Adrenal gland (tissue), 12 donors: ENCODE measurements around the gene MAPK10. TPM values are rescaled to one million over a fixed set of nuclear protein-coding genes. Genes with fewer than 3 reads are reported as not detected.

Experiments used
- DNase-seq, 7 donors: peaks; one replicate each; pipeline ENCODE4 v3.0.0-alpha.2; 2019 to 2020
- H3K27ac ChIP-seq, 5 donors: fragments of 200-600 bp; sonication (generic) in 4 of 5; 1 replicate in 3 of 5; 2 replicates in 2 of 5; pipeline versions ENCODE4 v1.5.1 to v1.8.0; 2016 to 2020; ENCODE audit warnings: mild to moderate bottlenecking in 1 of 5
- H3K27me3 ChIP-seq: fragments of 200-600 bp; 2 replicates; pipeline ENCODE4 v1.8.0; 2021
- H3K36me3 ChIP-seq, 2 donors: fragments of 200-600 bp; replicated peaks in 1 of 2; 1 replicate in 1 of 2; 2 replicates in 1 of 2; pipeline versions ENCODE4 v1.5.1 to v1.8.0; 2018 to 2022
- H3K4me1 ChIP-seq, 2 donors: fragments of 200-600 bp; replicated peaks in 1 of 2; 1 replicate in 1 of 2; 2 replicates in 1 of 2; pipeline versions ENCODE4 v1.5.1 to v1.8.0; 2018 to 2021
- H3K4me3 ChIP-seq, 4 donors: fragments of 200-600 bp; sonication (generic) in 3 of 4; one replicate each; pipeline ENCODE4 v1.5.1; 2016 to 2018
- H3K9me3 ChIP-seq, 3 donors: fragments of 200-600 bp; sonication (generic) in 1 of 3; replicated peaks in 1 of 3; 1 replicate in 2 of 3; 2 replicates in 1 of 3; pipeline versions ENCODE4 v1.5.1 to v1.8.0; 2016 to 2021
- POLR2A ChIP-seq, 2 donors: fragments of 450-650 bp; IDR thresholded peaks; one replicate each; pipeline ENCODE4 v1.6.1; 2017; ENCODE audit warnings: antibody characterized with exemption in 2 of 2, mild to moderate bottlenecking in 2 of 2, moderate library complexity in 1 of 2
- WGBS, 4 donors: extraction: QIAGEN DNeasy Blood & Tissue Kit in 2 of 4; methylation state at CpG; one replicate each; pipeline versions ENCODE4 v1.1.5 to v1.1.7; 2013 to 2017; 5-methylcytosine and 5-hydroxymethylcytosine counted together
- intact Hi-C, 2 donors: fragments of 100-400 bp; cut with DNase I; formaldehyde crosslinking; loops; one replicate each; pipeline versions ENCODE4 v1.14.1 to v1.15.0; 2022 to 2023
- polyA plus RNA-seq, 3 donors: library from polyadenylated mRNA; stranded (reverse); fragments of 200-250 nt in 2 of 3; fragments of 350-450 nt in 1 of 3; fragmentation: Illumina TruSeq in 1 of 3; extraction: RNeasy Lipid Tissue Mini Kit (QIAGEN cat#74804) in 1 of 3; gene quantifications; one replicate each; pipeline ENCODE4 v1.2.3, GENCODE V29; 2013 to 2014
- total RNA-seq, 9 donors: library from RNA; depleted of rRNA in 4 of 9; stranded (reverse); fragments of >200 nt in 4 of 9; fragments of 120-200 nt in 1 of 9; fragmentation: NEBNext Ultra II Directional in 1 of 9; extraction: Animal tissue kit (Norgen Biotek cat#: 25700) in 1 of 9; gene quantifications; one replicate each; pipeline versions ENCODE4 v1.1.0 to v1.2.4, GENCODE V29; 2013 to 2023
- TF ChIP-seq, protein P1 (sequence below), 6 experiments: fragments of 450-650 bp in 4 of 6; fragments of 200-600 bp in 2 of 6; sonication (generic) in 1 of 6; IDR thresholded peaks; 1 replicate in 5 of 6; 2 replicates in 1 of 6; pipeline versions ENCODE4 v1.5.1 to v1.8.0; 2016 to 2021; ENCODE audit warnings: antibody characterized with exemption in 6 of 6, mild to moderate bottlenecking in 2 of 6, moderate library complexity in 1 of 6
- donor health status: healthy with polysubstance abuse.
- donor health status: Bipolar disorder and iron deficiency.
- donor health status: DM: yes; HTN: yes; CAD: no.
- donor health status: DM: no; HTN: no; CAD: no.
- donor health status: DM: no; HTN: no; CAD: no.
- donor health status: DM: yes; HTN: yes; CAD: no.

MAPK10 gene
- total and polyA plus RNA-seq, 12 donors: 11.6 to 160 (median 42.1) TPM

DNA sequence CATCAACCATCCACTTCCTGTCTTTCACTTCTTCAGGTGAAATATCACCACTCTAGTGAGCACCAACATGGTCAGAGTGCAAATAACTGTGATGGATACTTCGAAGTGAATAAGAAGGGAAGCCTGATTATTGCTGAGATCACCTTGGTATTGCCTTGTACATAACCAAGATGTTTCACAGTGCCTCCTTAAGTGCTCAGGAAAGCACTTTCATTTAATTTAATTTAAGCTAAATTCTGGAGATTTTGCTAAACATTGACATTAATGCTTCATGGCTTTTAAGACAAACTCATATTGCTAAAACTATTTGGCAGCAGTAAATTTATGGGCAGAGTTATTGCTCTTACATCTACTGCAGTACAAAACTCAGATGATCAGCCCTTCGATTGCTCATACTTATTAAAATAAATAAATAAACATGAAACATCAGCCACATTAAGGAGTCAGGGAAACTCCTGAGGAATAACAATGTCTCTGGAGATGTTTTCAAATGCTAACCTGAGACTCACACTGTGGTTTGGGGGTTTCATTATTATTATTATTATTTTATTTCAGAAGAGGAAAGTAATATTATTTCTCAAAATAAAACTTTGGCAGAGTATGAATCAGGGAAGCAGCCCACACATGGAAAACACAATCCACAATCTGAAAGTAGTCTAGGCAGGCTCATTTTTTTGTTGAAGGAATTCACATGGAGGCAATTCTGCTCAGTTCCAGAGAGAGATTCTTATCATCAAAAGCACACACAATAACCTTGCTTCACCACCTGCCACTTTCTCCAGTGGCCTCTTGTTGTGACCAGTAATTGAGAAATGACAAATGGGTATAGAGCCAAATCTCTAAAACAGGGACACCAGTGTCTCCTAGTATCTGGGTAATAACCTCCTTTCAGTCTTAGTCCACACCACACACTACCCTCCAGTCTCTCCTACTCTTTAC lies 344.2 kb downstream of the MAPK10 start:
- Histone ChIP-seq H3K27ac (no peak overlapping the region), H3K27me3 (no peaks in the 10 kb centered on the region), H3K4me1 (peaks cover 8 to 10% of the 10 kb centered on the region in 2 donors), H3K9me3 (no peaks in the 10 kb centered on the region), H3K36me3 (no peaks in the 10 kb centered on the region), H3K4me3 (no peak overlapping the region)
- no peak for TF ChIP-seq POLR2A (IDR thresholded peaks at IDR 0.05)
- TF ChIP-seq, protein P1, sequence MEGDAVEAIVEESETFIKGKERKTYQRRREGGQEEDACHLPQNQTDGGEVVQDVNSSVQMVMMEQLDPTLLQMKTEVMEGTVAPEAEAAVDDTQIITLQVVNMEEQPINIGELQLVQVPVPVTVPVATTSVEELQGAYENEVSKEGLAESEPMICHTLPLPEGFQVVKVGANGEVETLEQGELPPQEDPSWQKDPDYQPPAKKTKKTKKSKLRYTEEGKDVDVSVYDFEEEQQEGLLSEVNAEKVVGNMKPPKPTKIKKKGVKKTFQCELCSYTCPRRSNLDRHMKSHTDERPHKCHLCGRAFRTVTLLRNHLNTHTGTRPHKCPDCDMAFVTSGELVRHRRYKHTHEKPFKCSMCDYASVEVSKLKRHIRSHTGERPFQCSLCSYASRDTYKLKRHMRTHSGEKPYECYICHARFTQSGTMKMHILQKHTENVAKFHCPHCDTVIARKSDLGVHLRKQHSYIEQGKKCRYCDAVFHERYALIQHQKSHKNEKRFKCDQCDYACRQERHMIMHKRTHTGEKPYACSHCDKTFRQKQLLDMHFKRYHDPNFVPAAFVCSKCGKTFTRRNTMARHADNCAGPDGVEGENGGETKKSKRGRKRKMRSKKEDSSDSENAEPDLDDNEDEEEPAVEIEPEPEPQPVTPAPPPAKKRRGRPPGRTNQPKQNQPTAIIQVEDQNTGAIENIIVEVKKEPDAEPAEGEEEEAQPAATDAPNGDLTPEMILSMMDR (IDR thresholded peaks at IDR 0.05): no peak
- 83 to 88% (median 85%) methylated on average over 2 of the region's 2 CpGs for WGBS, 4 donors
- intact Hi-C loops: no loop called here
- DNase-seq: no peak

DNA sequence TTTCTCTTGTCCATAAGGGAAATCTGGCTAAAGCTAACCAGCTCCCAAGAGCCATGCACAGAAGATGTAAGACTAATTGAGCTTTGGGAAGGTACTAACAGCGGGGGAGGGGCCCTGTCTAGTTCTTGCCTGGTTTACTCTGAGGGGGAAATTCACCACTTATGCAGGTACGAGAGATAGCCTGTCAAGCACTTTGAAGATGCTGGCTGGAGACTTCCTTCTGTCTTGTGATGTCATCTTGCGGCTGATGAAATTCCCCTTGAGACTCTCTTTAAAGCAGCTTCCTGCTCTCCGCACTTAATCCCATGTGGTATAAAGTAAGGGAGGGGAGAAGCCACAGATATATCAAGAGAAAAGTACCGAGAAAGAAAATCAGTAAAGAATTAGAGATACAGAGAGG lies 345.3 kb downstream of the MAPK10 start:
- peaks cover 8 to 10% of the 10 kb centered on the region in 2 donors for H3K4me1 ChIP-seq
- H3K27me3 ChIP-seq: no peaks in the 10 kb centered on the region
- H3K4me3 ChIP-seq: no peak overlapping the region
- no peak overlapping the region for H3K27ac ChIP-seq
- DNase-seq: no peak
- no peak for TF ChIP-seq POLR2A (IDR thresholded peaks at IDR 0.05)
- TF ChIP-seq, protein P1 (IDR thresholded peaks at IDR 0.05): no peak
- 77 to 88% (median 85%) methylated on average over 5 of the region's 5 CpGs for WGBS, 4 donors
- H3K9me3 ChIP-seq: no peaks in the 10 kb centered on the region
- H3K36me3 ChIP-seq: no peaks in the 10 kb centered on the region
- intact Hi-C loops: no loop called here

DNA sequence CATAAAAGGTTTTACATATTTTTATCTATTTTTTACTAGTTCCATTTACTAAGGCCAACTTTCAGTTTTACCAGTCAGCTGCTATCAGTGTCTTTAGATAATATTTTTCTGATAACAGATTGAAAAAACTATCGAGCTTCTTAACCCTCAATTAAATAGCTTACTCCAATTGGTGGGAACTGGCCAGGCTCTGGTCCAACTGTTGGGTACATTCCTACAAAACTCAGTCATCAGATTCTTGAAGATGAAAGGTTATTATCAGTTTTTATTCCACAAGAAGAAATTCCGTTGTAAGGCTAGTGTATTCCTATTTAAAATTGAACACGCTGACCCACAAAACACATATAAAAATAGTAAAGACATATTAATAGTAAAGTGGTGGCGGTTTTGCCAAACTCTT lies 346.2 kb downstream of the MAPK10 start:
- 40 to 49% (median 42%) methylated on average over 4 of the region's 4 CpGs for whole genome bisulfite sequencing, 4 donors
- H3K9me3 ChIP-seq: no peaks in the 10 kb centered on the region
- H3K36me3 ChIP-seq: no peaks in the 10 kb centered on the region
- intact Hi-C loops: no loop called here
- DNase-seq: peak in 5 of 7 donors; percentile 26 to 51 (median 40)
- no peaks in the 10 kb centered on the region for H3K27me3 ChIP-seq
- peaks cover 8 to 10% of the 10 kb centered on the region in 2 donors for H3K4me1 ChIP-seq
- no peak overlapping the region for H3K27ac ChIP-seq
- TF ChIP-seq POLR2A (IDR thresholded peaks at IDR 0.05): no peak
- TF ChIP-seq, protein P1 (IDR thresholded peaks at IDR 0.05): no peak
- H3K4me3 ChIP-seq: no peak overlapping the region

DNA sequence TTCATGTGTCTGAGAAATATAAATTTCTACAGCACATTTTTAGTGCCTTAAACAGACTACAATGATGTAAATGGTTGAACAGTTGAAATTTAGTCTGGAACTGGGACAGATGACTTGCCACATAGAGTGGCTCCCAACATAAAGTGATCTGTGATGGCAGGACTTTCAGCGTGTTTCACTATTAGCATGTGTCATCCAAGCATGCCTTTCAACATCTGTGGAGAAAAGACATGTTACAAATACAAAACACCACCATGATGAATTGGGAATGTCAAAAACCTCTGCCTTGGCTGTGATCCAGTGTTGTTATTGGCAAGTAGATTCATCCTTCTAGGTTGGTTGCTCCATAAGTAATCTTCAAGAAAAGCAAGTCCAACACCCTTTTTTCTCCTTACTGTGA lies 348.7 kb downstream of the MAPK10 start:
- DNase-seq: peak in 3 of 7 donors; percentile 19 to 39 (median 29)
- no peak overlapping the region for H3K27ac ChIP-seq
- intact Hi-C loops: no loop called here
- TF ChIP-seq, protein P1 (IDR thresholded peaks at IDR 0.05): no peak
- TF ChIP-seq POLR2A (IDR thresholded peaks at IDR 0.05): no peak
- H3K4me3 ChIP-seq: no peak overlapping the region
- no peaks in the 10 kb centered on the region for H3K27me3 ChIP-seq
- 38 to 80% (median 62%) methylated on average over 1 of the region's 1 CpG for WGBS, 4 donors
- H3K4me1 ChIP-seq: peaks cover 8 to 10% of the 10 kb centered on the region in 2 donors
- H3K36me3 ChIP-seq: no peaks in the 10 kb centered on the region
- no peaks in the 10 kb centered on the region for H3K9me3 ChIP-seq
